Glomerular visceral epithelial cell (primary cell): ENCODE results near the gene SAT1.

ENCODE experiments used
- DNase-seq: peaks from one replicate; pipeline ENCODE4 v3.0.0-alpha.2; 2016; ENCODE audit errors: extremely low spot score

SAT1 gene

GRCh38 chrX:23810279-23810678 is 27.3 kb downstream of the SAT1 start:
- DNase-seq = no peak

GRCh38 chrX:23811108-23811651 is 28.2 kb downstream of the SAT1 start:
- no peak for DNase-seq

- no peak for DNase-seq
Measured at GRCh38 chrX:23811656-23812055, 28.7 kb downstream of the SAT1 start.

GRCh38 chrX:23813808-23814207 is 30.8 kb downstream of the SAT1 start:
- no peak for DNase-seq

GRCh38 chrX:23815376-23815775 is 32.4 kb downstream of the SAT1 start:
- DNase-seq = no peak

- no peak for DNase-seq
Measured at GRCh38 chrX:23816179-23816578, 33.2 kb downstream of the SAT1 start.

- DNase-seq = no peak
Measured at GRCh38 chrX:23817979-23818336, 35.0 kb downstream of the SAT1 start.

- DNase-seq = no peak
Measured at GRCh38 chrX:23819385-23820234, 36.6 kb downstream of the SAT1 start.

GRCh38 chrX:23820235-23820782 is 37.3 kb downstream of the SAT1 start:
- no peak for DNase-seq

- DNase-seq = no peak
Measured at GRCh38 chrX:23821847-23822246, 38.9 kb downstream of the SAT1 start.

GRCh38 chrX:23822397-23822796 is 39.4 kb downstream of the SAT1 start:
- no peak for DNase-seq

- no peak for DNase-seq
Measured at GRCh38 chrX:23822841-23823240, 39.9 kb downstream of the SAT1 start.

- no peak for DNase-seq
Measured at GRCh38 chrX:23825675-23826074, 42.7 kb downstream of the SAT1 start.

- DNase-seq = no peak
Measured at GRCh38 chrX:23826216-23826615, 43.2 kb downstream of the SAT1 start.

GRCh38 chrX:23826653-23827052 is 43.7 kb downstream of the SAT1 start:
- DNase-seq = no peak

GRCh38 chrX:23828881-23829280 is 45.9 kb downstream of the SAT1 start:
- no peak for DNase-seq

- no peak for DNase-seq
Measured at GRCh38 chrX:23832721-23833120, 49.7 kb downstream of the SAT1 start.
